Activated naive CD8-positive, alpha-beta T cell treated with anti-CD3 and anti-CD28 coated beads, Interleukin-2, amount 50 U/mL, for 16 hours (primary cell): Measurements from ENCODE around the gene STEAP3.

Experiments
- DNase-seq: peaks from one replicate; pipeline ENCODE4 v3.0.0-alpha.2; 2020; ENCODE audit warnings: low read depth, low spot score

STEAP3 gene

GRCh38 chr2:119223521-119224390 is at the start of gene STEAP3:
STEAP3 (plus strand) TSS chr2:119223834; CDS start chr2:119231013, 7,179 bp downstream.
- no peak for DNase-seq

- DNase-seq: peak; percentile 16
Observed at GRCh38 chr2:119174216-119174992, 49.2 kb upstream of the STEAP3 start.

GRCh38 chr2:119174993-119175347 is 48.7 kb upstream of the STEAP3 start:
- no peak for DNase-seq

- DNase-seq: no peak
Observed at GRCh38 chr2:119175517-119175916, 48.1 kb upstream of the STEAP3 start.

- no peak for DNase-seq
Observed at GRCh38 chr2:119177171-119177837, 46.3 kb upstream of the STEAP3 start.

GRCh38 chr2:119177838-119178190 is 45.8 kb upstream of the STEAP3 start:
- DNase-seq: no peak

GRCh38 chr2:119178776-119179175 is 44.9 kb upstream of the STEAP3 start:
- no peak for DNase-seq

- DNase-seq: no peak
Observed at GRCh38 chr2:119179202-119179601, 44.4 kb upstream of the STEAP3 start.

- no peak for DNase-seq
Observed at GRCh38 chr2:119179991-119180390, 43.6 kb upstream of the STEAP3 start.

GRCh38 chr2:119180892-119181291 is 42.7 kb upstream of the STEAP3 start:
- no peak for DNase-seq

GRCh38 chr2:119181391-119181790 is 42.2 kb upstream of the STEAP3 start:
- no peak for DNase-seq

- DNase-seq: no peak
Observed at GRCh38 chr2:119181791-119182445, 41.7 kb upstream of the STEAP3 start.

- no peak for DNase-seq
Observed at GRCh38 chr2:119184512-119184911, 39.1 kb upstream of the STEAP3 start.

GRCh38 chr2:119190321-119191111 is 33.1 kb upstream of the STEAP3 start:
- no peak for DNase-seq

- DNase-seq: no peak
Observed at GRCh38 chr2:119192893-119193292, 30.7 kb upstream of the STEAP3 start.

- no peak for DNase-seq
Observed at GRCh38 chr2:119195001-119195400, 28.6 kb upstream of the STEAP3 start.

GRCh38 chr2:119195887-119196286 is 27.7 kb upstream of the STEAP3 start:
- DNase-seq: no peak

GRCh38 chr2:119196301-119197125 is 27.1 kb upstream of the STEAP3 start:
- no peak for DNase-seq

GRCh38 chr2:119197126-119197405 is 26.6 kb upstream of the STEAP3 start:
- no peak for DNase-seq

- no peak for DNase-seq
Observed at GRCh38 chr2:119197529-119198239, 25.9 kb upstream of the STEAP3 start.
